HCT116 (cell line): ENCODE data around the gene ERAP2. TPM values are rescaled to one million over a fixed set of nuclear protein-coding genes. Genes with fewer than 3 reads are reported as not detected.

Experiments
- ATAC-seq: fragments of 200-7000 bp; cut with Tn5 transposase; 2 replicates; pipeline ENCODE4 v1.9.1; 2020; ENCODE audit warnings: mild to moderate bottlenecking, moderate library complexity
- BruUV-seq: library from RNA; stranded (reverse); fragments of 400-500 nt; replicated peaks from 2 replicates; lab custom pipeline; 2021; lab: Mats Ljungman, UMichigan
- CTCF ChIA-PET: fragments of 300-600 bp; sonication (Branson Sonifier 250); formaldehyde crosslinking; loops from one replicate; lab custom pipeline; 2021; ENCODE audit warnings: antibody characterized with exemption; lab: Charles Lee
- POLR2A ChIA-PET: fragments of 300-600, 350-600 bp; sonication (Branson Sonifier 250); formaldehyde crosslinking; loops from one replicate; lab custom pipeline; 2021; ENCODE audit warnings: antibody characterized with exemption; lab: Charles Lee
- RAD21 ChIA-PET, 2 experiments: fragments of 300-600 bp; sonication (Branson Sonifier 250); formaldehyde crosslinking; loops; one replicate each; lab custom pipeline; 2023; ENCODE audit warnings: low total read pairs in 2 of 2; ENCODE audit not compliant: uncharacterized antibody in 2 of 2, unreplicated experiment in 2 of 2, low non-redundant PET in 1 of 2; lab: Charles Lee
- DNase-seq: peaks from one replicate; pipeline ENCODE4 v3.0.0-alpha.2; 2010; ENCODE audit warnings: low read depth, low spot score
- H2AFZ ChIP-seq: fragments of 200-600 bp; shearing (Covaris generic), sonication (generic); 2 replicates; pipeline ENCODE4 v1.6.1; 2017; ENCODE audit warnings: low read depth, mixed run types, mixed read lengths, antibody characterized with exemption, low read length; ENCODE audit not compliant: poor library complexity, severe bottlenecking
- H3K27ac ChIP-seq: 2 replicates; pipeline ENCODE4 v1.5.1; 2012; ENCODE audit warnings: low read depth, low read length
- H3K27me3 ChIP-seq: fragments of 200-600 bp; sonication (generic); 2 replicates; pipeline ENCODE4 v1.6.1; 2016; ENCODE audit warnings: mixed run types, low read length, mixed read lengths; ENCODE audit not compliant: insufficient read depth
- H3K36me3 ChIP-seq, 2 experiments: fragments of 200-500 bp in 1 of 2; fragments of 200-600 bp in 1 of 2; sonication (Bioruptor generic) in 1 of 2; sonication (generic) in 1 of 2; 2 replicates each; pipeline versions ENCODE4 v1.5.1 to v1.6.1; 2014 to 2016; ENCODE audit warnings: low read length in 2 of 2, inconsistent platforms in 1 of 2, mixed read lengths in 1 of 2, mixed run types in 1 of 2; ENCODE audit not compliant: insufficient read depth in 2 of 2, control insufficient read depth in 1 of 2
- H3K4me1 ChIP-seq, 2 experiments: fragments of 200-600 bp in 1 of 2; sonication (generic) in 1 of 2; 2 replicates each; pipeline versions ENCODE4 v1.5.1 to v1.6.1; 2012 to 2017; ENCODE audit warnings: low read length in 2 of 2, inconsistent platforms in 1 of 2, mild to moderate bottlenecking in 1 of 2, mixed read lengths in 1 of 2, mixed run types in 1 of 2, moderate library complexity in 1 of 2; ENCODE audit not compliant: insufficient read depth in 2 of 2, control insufficient read depth in 1 of 2
- H3K4me2 ChIP-seq: fragments of 200-600 bp; sonication (generic); 2 replicates; pipeline ENCODE4 v1.6.1; 2017; ENCODE audit warnings: mixed run types, low read length, mixed read lengths
- H3K4me3 ChIP-seq, 2 experiments: fragments of 200-600 bp in 1 of 2; sonication (generic) in 1 of 2; replicated peaks in 1 of 2; 2 replicates each; pipeline ENCODE4 v1.5.1; 2011 to 2016; ENCODE audit warnings: low read length in 2 of 2, control low read depth in 1 of 2, low read depth in 1 of 2, mild to moderate bottlenecking in 1 of 2, mixed read lengths in 1 of 2, mixed run types in 1 of 2
- H3K79me2 ChIP-seq: fragments of 200-600 bp; sonication (generic); 2 replicates; pipeline ENCODE4 v1.6.1; 2017; ENCODE audit warnings: mild to moderate bottlenecking, mixed run types, low read length, moderate library complexity, mixed read lengths; ENCODE audit not compliant: insufficient read depth
- H3K9ac ChIP-seq: fragments of 200-600 bp; sonication (generic); 2 replicates; pipeline ENCODE4 v1.6.1; 2016; ENCODE audit warnings: low read length, mixed read lengths
- H3K9me2 ChIP-seq: fragments of 200-600 bp; sonication (generic), shearing (Covaris generic); 2 replicates; pipeline ENCODE4 v1.6.1; 2017; ENCODE audit warnings: mixed run types, mild to moderate bottlenecking, moderate library complexity; ENCODE audit not compliant: insufficient read depth
- H3K9me3 ChIP-seq, 2 experiments: fragments of 200-500 bp in 1 of 2; fragments of 200-600 bp in 1 of 2; sonication (Bioruptor generic) in 1 of 2; sonication (generic) in 1 of 2; 2 replicates each; pipeline ENCODE4 v1.6.1; 2014 to 2017; ENCODE audit warnings: low read length in 2 of 2, mixed read lengths in 2 of 2, inconsistent platforms in 1 of 2, low read depth in 1 of 2, mild to moderate bottlenecking in 1 of 2, mixed run types in 1 of 2, moderate library complexity in 1 of 2; ENCODE audit not compliant: control insufficient read depth in 1 of 2, insufficient read depth in 1 of 2
- H4K20me1 ChIP-seq: fragments of 200-600 bp; sonication (generic), shearing (Covaris generic); 2 replicates; pipeline ENCODE4 v1.6.1; 2017; ENCODE audit warnings: mixed run types, mild to moderate bottlenecking, moderate library complexity; ENCODE audit not compliant: insufficient read depth
- CBX3 ChIP-seq: IDR thresholded peaks from 2 replicates; pipeline ENCODE4 v1.6.1; 2012; ENCODE audit warnings: low read depth
- ELF1 ChIP-seq: IDR thresholded peaks from 2 replicates; pipeline ENCODE4 v1.6.1; 2012; ENCODE audit warnings: low read depth, borderline replicate concordance
- EZH2 ChIP-seq: fragments of 200-600 bp; sonication (generic); IDR thresholded peaks from 2 replicates; pipeline ENCODE4 v1.6.1; 2017; ENCODE audit warnings: antibody characterized with exemption, mixed run types
- EZH2phosphoT487 ChIP-seq: fragments of 200-600 bp; IDR thresholded peaks from 2 replicates; pipeline ENCODE4 v1.6.1; 2018; ENCODE audit warnings: antibody characterized with exemption, borderline replicate concordance
- FOSL1 ChIP-seq: IDR thresholded peaks from 2 replicates; pipeline ENCODE4 v1.6.1; 2012; ENCODE audit warnings: low read depth
- POLR2A ChIP-seq: IDR thresholded peaks from 2 replicates; pipeline ENCODE4 v1.7.0; 2011; ENCODE audit warnings: borderline replicate concordance; ENCODE audit not compliant: insufficient read depth, insufficient read length; ENCODE audit errors: extremely low read depth
- POLR2AphosphoS5 ChIP-seq: IDR thresholded peaks from 2 replicates; pipeline ENCODE4 v1.6.1; 2011; ENCODE audit warnings: mild to moderate bottlenecking, low read depth, low read length, moderate library complexity
- RAD21 ChIP-seq: IDR thresholded peaks from 2 replicates; pipeline ENCODE4 v1.6.1; 2012; ENCODE audit warnings: low read depth, mild to moderate bottlenecking
- REST ChIP-seq: IDR thresholded peaks from 2 replicates; pipeline ENCODE4 v1.6.1; 2012; ENCODE audit warnings: low read depth
- SIN3A ChIP-seq: IDR thresholded peaks from 2 replicates; pipeline ENCODE4 v1.6.1; 2012; ENCODE audit warnings: low read depth
- SRF ChIP-seq: IDR thresholded peaks from 2 replicates; pipeline ENCODE4 v1.6.1; 2012; ENCODE audit warnings: low read depth
- TCF7L2 ChIP-seq: IDR thresholded peaks from 2 replicates; pipeline ENCODE4 v1.7.0; 2011; ENCODE audit warnings: borderline replicate concordance, inconsistent platforms; ENCODE audit not compliant: insufficient read depth, insufficient read length; ENCODE audit errors: extremely low read depth
- ZNF274 ChIP-seq: fragments of 200-500 bp; sonication (Bioruptor generic); IDR thresholded peaks from 2 replicates; pipeline ENCODE4 v1.6.1; 2014; ENCODE audit warnings: mild to moderate bottlenecking, low read depth, low read length, inconsistent platforms
- intact Hi-C: fragments of 100-400 bp; cut with micrococcal nuclease; formaldehyde crosslinking; loops from 2 replicates; pipeline ENCODE4 v1.10.0; 2022
- total RNA-seq: library from RNA; stranded (reverse); gene quantifications from one replicate; pipeline ENCODE4 v1.2.1, GENCODE V29; 2021; ENCODE audit not compliant: unreplicated experiment
- TF ChIP-seq, protein P1 (sequence below): IDR thresholded peaks from 2 replicates; pipeline ENCODE4 v1.6.1; 2011; ENCODE audit warnings: mild to moderate bottlenecking, low read length, moderate library complexity; ENCODE audit not compliant: insufficient replicate concordance; ENCODE audit errors: extremely low read depth

The ERAP2 gene
- total RNA-seq, 1 experiment from 2014 or later: 2.2 TPM

- H3K27ac ChIP-seq: no peak overlapping the region
- peaks cover 0 to 5% of the 10 kb centered on the region in 2 experiments; a peak in 1 of 4 replicates for H3K4me1 ChIP-seq
- H3K36me3 ChIP-seq: no peaks in the 10 kb centered on the region
- no peaks in the 10 kb centered on the region for H3K79me2 ChIP-seq
- RAD21 ChIA-PET: no interaction called here
- H3K9me3 ChIP-seq: no peaks in the 10 kb centered on the region
- no peak for ATAC-seq
- H3K27me3 ChIP-seq: no peaks in the 10 kb centered on the region
- H3K4me3 ChIP-seq: no peak overlapping the region
- TF ChIP-seq RAD21: no peak
- no peaks in the 10 kb centered on the region for H4K20me1 ChIP-seq
- no TSS peak for BruUV-seq
- H2AFZ ChIP-seq: no peak overlapping the region
- intact Hi-C loops: no loop called here
- no peak overlapping the region for H3K4me2 ChIP-seq
- POLR2A ChIA-PET: no interaction called here
- DNase-seq: no peak
- CTCF ChIA-PET: no interaction called here
- H3K9ac ChIP-seq: no peak overlapping the region
- H3K9me2 ChIP-seq: no peaks in the 10 kb centered on the region
These were observed 34.8 kb downstream of the ERAP2 start for GRCh38 chr5:96911139-96911538.

DNA sequence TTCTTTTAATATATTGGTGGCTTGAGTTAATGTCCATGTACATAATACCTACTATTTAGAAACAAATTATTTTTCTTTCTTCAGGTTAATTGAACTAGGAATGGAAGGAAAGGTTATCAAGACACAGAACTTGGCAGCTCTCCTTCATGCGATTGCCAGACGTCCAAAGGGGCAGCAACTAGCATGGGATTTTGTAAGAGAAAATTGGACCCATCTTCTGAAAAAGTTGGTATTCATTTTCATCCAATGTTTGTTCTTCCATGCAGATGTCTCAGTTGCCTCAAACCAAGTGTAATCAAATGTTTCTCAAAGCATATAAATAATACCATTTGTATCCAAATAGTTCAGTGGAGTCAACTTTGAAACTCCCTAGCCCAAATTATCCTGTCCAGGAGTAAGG is 36.9 kb downstream of the ERAP2 start:
- Histone ChIP-seq H2AFZ (no peak overlapping the region), H4K20me1 (no peaks in the 10 kb centered on the region), H3K4me3 (no peak overlapping the region), H3K9ac (no peak overlapping the region), H3K4me2 (no peak overlapping the region), H3K79me2 (no peaks in the 10 kb centered on the region), H3K36me3 (no peaks in the 10 kb centered on the region), H3K9me2 (no peaks in the 10 kb centered on the region), H3K27ac (no peak overlapping the region), H3K9me3 (no peaks in the 10 kb centered on the region), H3K27me3 (no peaks in the 10 kb centered on the region), H3K4me1 (peaks cover 0 to 5% of the 10 kb centered on the region in 2 experiments; a peak in 1 of 4 replicates)
- RAD21 ChIA-PET: no interaction called here
- POLR2A ChIA-PET: no interaction called here
- no peak for DNase-seq
- CTCF ChIA-PET: no interaction called here
- TF ChIP-seq ELF1: no peak
- TF ChIP-seq CBX3: no peak
- TF ChIP-seq EZH2phosphoT487: no peak
- no peak for TF ChIP-seq EZH2
- TF ChIP-seq, protein P1, sequence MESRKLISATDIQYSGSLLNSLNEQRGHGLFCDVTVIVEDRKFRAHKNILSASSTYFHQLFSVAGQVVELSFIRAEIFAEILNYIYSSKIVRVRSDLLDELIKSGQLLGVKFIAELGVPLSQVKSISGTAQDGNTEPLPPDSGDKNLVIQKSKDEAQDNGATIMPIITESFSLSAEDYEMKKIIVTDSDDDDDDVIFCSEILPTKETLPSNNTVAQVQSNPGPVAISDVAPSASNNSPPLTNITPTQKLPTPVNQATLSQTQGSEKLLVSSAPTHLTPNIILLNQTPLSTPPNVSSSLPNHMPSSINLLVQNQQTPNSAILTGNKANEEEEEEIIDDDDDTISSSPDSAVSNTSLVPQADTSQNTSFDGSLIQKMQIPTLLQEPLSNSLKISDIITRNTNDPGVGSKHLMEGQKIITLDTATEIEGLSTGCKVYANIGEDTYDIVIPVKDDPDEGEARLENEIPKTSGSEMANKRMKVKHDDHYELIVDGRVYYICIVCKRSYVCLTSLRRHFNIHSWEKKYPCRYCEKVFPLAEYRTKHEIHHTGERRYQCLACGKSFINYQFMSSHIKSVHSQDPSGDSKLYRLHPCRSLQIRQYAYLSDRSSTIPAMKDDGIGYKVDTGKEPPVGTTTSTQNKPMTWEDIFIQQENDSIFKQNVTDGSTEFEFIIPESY: no peak
- no peak for TF ChIP-seq POLR2A
- no peak for TF ChIP-seq ZNF274
- no peak for TF ChIP-seq SRF
- TF ChIP-seq POLR2AphosphoS5: no peak
- no peak for TF ChIP-seq REST
- no peak for TF ChIP-seq SIN3A
- TF ChIP-seq TCF7L2: no peak
- TF ChIP-seq FOSL1: no peak
- intact Hi-C loops: no loop called here
- no peak for ATAC-seq
- no TSS peak for BruUV-seq
